NOMO-1 treated with DMSO at 0.1 percent for 48 hours (cell line): ENCODE measurements around the gene G6PC2.
"Not testable (repeated sequence)": the region's sequence is repeated elsewhere in the genome, so short reads cannot be mapped to it uniquely, and the experiment has no call there.

Experiments used
- DNase-seq: peaks from one replicate; lab custom pipeline; 2025; ENCODE audit not compliant: unreplicated experiment; lab: John Stamatoyannopoulos, UW

G6PC2 gene, protein sequence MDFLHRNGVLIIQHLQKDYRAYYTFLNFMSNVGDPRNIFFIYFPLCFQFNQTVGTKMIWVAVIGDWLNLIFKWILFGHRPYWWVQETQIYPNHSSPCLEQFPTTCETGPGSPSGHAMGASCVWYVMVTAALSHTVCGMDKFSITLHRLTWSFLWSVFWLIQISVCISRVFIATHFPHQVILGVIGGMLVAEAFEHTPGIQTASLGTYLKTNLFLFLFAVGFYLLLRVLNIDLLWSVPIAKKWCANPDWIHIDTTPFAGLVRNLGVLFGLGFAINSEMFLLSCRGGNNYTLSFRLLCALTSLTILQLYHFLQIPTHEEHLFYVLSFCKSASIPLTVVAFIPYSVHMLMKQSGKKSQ

DNA sequence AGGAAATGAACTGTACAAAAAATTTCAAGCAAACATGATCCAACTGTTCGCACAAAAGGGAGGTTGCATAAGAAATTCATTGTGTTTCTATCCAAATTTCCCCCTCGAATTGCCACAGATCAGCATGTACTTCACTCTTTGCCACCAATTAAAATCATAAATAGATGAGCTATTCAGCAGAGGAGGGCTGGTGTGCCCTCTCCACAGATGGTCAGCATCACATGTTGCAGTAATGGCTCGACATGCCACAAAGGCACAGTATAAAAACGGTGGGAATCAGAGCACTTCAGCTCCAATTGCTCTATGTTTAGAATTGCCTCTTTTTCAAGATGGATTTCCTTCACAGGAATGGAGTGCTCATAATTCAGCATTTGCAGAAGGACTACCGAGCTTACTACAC, at the start of gene G6PC2:
Gene G6PC2, plus strand, starts transcription at position 289 of the 400 bp plus-strand sequence. Its CDS starts 41 bp downstream, at position 330.
- DNase-seq = no peak

DNA sequence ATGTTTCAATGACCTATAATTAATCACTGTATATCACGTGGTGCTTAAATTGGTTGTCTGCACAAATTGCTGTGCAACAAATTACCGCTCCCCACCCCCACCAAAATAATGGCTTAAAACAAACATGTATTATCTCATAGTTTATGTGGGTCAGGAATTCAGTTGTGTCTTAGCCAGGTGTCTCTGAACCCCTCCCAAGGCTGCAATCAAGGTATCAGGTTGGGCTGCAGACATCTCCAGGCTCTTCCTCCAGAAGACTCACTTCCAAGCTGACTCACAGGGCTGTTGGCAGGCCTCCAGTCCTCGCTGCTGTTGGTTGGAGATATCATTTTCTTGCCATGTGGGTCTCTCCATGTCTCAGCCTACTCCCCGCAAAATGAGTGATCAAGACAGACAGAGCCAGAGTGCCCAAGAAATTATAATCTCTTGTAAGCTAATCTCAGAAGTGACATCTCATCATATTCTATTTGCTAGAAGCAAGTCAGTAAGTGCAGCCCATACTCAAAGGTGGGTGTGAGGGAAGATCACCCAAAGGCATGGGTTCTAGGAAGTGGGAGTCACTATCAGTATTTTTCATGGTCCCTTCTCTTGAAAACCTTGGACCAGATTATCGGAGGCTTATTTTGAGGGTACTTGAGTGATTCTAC, 49.3 kb upstream of the G6PC2 start:
- no peak for DNase-seq

DNA sequence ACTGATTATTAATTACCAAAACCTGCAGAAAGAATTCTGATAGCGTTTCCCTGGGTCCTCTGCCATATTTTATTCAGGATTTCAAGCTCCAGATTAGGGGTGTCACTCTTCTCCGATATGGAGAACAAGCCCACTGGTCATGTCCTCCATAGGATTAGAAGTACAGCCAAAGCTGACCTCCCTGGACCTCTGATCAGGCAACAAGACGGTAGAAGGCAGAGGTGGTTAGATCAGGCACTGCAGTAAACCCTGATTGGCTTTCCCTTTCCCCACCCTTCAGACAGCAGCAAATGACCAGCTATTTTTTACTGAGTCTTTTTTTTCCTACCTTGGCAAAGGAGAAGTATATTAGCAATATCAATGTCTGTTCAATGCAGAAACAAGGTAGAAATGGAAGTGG, 48.6 kb upstream of the G6PC2 start:
- DNase-seq = no peak

DNA sequence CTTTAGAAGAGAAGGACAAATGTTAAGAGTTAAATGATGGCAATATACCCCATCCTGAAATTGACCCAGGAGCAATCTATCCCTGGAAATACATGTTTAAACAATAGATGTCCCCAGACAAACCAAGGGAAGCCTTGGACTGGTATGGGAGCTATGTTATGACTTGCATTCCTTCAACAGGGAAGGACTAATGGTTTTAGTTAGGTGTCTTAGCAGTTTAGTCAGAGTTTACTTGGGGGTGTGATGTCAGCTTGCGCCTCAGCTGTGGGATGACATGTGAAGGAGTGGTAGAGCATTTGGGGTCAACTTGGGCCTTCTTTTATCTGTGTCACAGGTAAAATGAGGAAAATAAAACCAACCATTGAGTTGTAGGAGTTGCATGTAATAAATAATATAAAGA, 47.6 kb upstream of the G6PC2 start:
- DNase-seq = no peak

DNA sequence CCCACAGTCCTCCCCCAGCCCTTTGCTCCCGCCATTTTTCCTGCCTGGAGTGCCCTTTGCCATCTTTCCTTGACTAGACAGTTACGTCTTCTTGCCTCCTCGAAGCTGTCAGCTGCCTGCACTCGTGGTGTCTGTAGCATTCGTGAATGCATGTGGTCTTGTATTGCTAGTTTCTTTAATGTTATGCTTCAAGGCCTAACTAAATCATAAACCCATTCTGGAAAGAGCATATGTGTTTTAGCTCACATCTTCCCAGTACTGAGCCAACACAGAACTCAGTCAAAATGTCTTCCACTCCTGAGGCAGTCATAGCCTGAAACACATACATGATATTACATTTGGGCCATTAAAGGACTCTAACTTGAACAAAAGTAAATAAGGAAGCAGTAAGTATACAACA, 46.4 kb upstream of the G6PC2 start:
- DNase-seq = no peak

DNA sequence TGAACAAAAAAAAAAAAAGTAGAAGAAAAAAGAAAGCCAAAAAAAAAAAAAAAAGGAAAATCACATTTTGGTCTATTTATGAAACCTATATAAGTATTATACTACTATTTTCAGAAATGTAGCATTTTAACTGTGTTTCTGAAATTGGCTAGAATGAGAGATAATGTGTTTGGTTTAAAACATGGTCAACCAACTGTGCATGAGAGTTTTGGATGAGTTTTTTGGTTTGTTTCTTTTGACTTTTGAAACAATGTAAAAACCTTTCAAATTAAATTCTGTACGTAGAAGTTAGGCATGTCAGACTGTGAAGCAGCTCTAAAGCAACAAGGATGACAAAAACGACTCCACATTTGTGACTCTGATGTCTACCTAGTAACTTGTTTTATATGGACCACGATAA, 45.5 kb upstream of the G6PC2 start:
- no peak for DNase-seq

DNA sequence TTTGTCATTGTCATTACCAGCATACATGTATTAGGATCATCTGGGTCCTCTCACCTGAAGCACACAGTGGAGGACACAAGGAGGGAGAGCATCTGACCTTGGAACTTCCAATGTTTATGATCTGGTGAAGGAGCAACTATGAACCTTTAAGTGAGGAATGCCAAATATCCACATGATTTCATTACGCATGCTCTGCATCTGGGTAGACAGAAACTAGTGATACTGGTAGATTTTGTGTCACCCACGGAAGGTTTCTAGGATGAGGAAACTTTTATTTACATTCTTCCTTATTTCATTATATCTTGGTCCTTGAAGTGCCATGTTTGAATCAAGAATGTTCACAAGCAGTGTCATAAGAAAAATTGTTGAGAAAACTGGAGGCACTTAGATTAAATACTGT, 42.9 kb upstream of the G6PC2 start:
- no peak for DNase-seq

DNA sequence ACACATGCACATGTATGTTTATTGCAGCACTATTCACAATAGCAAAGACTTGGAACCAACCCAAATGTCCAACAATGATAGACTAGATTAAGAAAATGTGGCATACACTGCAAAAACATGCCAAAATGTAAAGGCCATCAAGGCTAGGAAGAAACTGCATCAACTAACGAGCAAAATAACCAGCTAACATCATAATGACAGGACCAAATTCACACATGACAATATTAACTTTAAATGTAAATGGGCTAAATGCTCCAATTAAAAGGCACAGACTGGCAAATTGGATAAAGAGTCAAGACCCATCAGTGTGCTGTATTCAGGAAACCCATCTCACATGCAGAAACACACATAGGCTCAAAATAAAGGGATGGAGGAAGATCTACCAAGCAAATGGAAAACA, 33.9 kb upstream of the G6PC2 start:
- not testable (repeated sequence) for DNase-seq

DNA sequence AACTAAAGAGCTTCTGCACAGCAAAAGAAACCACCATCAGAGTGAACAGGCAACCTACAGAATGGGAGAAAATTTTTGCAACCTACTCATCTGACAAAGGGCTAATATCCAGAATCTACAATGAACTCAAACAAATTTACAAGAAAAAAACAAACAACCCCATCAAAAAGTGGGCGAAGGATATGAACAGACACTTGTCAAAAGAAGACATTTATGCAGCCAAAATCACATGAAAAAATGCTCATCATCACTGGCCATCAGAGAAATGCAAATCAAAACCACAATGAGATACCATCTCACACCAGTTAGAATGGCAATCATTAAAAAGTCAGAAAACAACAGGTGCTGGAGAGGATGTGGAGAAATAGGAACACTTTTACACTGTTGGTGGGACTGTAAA, 30.7 kb upstream of the G6PC2 start:
- not testable (repeated sequence) for DNase-seq

DNA sequence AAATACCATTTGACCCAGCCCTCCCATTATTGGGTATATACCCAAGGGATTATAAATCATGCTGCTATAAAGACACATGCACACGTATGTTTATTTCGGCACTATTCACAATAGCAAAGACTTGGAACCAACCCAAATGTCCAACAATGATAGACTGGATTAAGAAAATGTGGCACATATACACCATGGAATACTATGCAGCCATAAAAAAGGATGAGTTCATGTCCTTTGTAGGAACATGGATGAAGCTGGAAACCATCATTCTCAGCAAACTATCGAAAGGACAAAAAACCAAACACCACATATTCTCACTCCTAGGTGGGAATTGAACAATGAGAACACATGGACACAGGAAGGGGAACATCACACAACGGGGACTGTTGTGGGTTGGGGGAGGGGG, 30.3 kb upstream of the G6PC2 start:
- DNase-seq = not testable (repeated sequence)

DNA sequence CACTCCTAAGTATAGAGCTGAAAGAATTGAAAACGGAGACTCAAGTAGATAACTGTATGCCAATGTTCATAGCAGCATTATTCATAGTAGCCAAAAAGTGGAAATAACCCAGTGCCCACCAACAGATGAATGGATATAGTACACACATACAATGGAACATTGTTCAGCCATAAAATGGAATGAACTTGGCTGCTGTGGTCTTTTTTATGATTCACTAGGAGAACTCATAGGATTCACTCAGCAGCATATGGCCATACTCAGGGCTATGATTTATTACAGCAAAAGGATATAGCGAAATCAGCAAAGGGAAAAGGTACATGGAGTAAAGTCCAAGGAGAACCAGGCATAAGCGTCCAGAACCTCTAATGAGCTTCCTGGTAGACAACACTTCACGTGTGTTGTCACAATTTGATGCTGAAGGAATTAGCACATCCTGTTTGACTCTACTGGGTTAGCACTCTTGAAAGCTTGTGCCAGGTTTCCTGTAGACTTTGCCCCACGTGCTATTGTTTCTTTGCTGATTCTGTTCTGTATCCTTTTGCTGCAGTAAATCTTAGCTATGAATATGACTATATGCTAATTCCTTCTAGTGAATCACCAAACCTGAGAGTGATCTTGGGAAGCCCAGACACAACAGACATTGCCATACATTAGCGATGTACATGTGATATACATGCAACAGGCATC, 26.6 kb upstream of the G6PC2 start:
- DNase-seq = no peak

DNA sequence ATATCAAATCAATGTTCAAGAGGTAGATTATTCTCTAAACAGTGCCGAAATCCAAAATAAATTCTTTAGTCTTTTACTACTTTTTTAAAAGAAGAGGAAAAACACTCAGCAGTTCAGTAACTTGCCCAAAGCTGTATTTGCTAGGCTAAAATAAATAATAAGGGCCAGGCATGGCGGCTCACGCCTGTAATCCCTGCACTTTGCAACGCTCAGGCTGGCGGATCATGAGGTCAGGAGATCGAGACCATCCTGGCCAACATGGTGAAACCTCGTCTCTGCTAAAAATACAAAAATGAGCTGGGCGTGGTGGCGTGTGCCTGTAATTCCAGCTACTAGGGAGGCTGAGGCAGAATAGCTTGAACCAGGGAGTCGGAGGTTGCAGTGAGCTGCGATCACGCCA, 18.9 kb upstream of the G6PC2 start:
- DNase-seq = not testable (repeated sequence)

DNA sequence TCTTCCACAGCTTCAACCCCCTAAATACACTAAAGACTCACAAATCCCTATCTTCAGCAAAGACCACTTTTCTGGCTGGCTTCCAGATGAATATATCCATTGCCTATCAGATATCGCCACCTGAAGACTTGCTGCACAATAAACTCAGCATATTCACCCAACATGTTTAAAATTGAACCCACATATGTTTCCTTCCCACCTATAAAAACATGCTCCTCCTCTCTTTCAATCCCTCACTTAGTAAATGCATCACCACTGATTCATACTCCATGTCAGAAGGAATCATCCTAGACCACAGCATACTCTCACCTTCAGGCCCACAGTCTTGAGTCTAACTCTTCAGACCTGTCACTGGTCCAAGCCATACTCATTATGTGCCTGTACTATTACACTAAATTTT, 16.1 kb upstream of the G6PC2 start:
- no peak for DNase-seq

DNA sequence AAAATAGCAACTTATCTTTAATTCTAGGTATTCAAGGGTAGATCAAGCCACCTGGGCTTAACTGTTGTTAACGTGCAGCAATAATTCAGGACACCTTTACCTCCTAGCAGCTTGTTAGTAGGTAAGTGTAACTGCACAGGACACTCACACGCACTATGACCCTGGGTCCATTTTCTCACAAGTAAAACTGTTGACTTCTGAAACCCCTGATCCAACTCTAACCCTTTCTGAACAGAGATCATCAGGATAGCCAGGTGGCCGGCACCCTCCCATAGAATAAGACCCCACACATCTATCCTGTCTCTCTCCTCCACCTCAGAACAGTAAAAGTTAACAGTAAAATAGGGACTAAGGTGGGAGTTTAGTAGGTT, 11.5 kb upstream of the G6PC2 start:
- DNase-seq = no peak

DNA sequence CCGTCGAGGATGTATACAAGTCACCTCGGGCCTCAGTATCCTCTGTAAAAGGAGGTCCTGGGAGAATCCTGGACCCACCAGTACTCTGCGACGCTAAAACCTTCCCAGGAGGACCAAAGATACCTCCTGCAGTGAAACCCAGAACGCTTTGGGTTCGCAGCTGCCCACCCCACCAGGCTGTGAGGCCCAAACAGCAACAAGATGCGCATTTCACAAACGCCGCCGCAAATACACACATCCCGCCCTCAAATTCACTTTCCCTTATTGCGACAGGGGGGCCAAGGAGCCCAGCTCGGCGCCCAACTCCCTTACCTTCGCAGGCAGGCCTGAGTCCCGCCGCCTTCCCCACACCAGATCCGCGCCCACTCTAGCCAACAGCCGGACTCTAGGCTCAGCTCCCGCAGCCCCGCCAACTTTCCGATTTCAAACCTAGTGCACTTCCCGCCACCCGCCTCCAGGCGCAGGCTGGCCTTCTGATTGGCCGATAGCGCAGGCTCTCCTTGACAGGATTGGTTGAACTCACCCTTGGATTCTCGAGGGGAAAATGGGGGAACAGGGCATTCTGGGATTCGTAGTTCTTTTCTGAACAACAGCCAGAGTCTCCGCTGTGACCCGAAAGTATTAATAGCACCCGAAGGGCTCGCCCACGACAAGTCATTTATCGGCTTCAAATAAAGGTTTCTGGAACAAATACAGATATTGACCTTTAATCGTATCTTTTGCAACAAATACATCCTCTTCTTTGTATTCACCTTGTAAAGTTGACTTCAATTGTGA, 10.9 kb upstream of the G6PC2 start, which contains the start of gene SPC25:
Gene SPC25, minus strand, starts transcription at position 425 of the 777 bp plus-strand sequence. CDS start 911 bp downstream, outside the sequence.
- DNase-seq = peak; percentile 94

DNA sequence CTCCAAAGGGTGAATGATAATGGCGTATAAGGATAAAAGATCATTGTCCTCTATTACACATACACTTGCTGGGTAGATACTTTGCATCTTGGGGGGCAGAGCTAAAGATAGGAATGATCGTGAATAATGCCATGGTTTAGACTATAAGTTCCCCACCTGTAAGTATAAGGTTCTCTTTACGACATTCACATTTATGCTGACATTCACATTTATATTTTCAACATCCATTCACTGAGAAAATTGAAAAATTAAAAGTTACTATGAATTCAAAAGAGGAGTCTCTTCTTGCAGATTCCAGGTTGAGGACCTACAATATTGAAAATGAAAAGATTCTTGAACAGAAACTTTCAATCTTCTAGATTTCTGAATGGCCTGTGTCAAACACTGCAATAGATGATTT, 8.8 kb upstream of the G6PC2 start:
- DNase-seq = no peak

DNA sequence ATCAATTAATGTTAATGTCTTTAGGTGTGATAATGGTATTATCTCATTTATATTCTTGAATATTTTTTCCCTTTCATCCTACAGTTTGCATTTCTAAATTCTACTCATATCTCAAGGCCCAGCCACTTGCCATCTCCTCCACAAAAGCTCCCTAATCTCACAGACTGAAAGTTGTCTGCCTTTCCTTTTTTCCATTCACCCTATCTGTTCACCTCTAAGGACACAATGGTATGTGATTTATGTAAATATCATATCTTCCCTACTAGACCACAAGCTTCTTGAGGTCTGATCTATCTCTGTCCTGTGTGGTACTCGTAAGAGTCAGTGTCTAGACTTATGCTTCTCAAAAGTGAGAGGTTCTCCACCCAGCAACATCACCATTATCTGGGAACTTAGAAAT, 7.0 kb upstream of the G6PC2 start:
- DNase-seq = no peak

DNA sequence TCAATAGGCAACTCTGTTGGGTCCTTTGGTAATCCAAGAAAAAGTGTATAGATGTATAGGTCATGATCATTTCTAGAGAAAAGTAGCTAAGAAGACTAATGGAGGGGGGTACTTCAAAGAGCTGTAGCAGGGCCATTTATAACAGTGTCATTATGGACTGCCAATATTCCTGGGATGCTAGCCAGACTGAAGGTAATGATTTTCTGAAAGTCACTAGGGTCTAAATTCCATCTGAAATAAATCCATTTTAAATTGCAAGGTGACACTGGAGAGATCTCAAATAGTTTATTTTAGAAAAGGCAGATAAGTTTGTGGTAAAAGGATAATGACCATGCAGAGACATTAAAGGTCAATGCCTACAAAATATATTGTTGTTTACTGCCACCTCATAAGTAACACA, 6.4 kb upstream of the G6PC2 start:
- no peak for DNase-seq

DNA sequence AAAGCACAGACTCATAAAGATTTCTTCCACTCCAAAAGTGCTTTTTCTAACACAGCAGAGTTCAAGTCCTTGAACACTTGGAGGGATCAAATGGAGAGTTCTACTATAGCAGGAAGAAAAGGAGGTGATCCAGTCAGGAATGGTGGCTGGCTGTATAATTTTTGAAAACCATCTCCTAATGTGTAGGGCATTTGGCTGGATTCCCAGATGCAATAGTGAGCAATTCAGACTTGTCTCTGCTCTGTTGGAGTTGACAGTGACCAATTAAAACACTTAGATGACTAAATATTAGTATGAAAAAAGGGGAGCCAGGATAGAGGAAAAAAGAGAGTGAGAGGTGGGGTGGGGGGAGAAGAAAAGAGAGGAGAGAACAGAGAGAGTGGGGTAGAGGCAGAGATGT, 5.3 kb upstream of the G6PC2 start:
- DNase-seq = no peak

DNA sequence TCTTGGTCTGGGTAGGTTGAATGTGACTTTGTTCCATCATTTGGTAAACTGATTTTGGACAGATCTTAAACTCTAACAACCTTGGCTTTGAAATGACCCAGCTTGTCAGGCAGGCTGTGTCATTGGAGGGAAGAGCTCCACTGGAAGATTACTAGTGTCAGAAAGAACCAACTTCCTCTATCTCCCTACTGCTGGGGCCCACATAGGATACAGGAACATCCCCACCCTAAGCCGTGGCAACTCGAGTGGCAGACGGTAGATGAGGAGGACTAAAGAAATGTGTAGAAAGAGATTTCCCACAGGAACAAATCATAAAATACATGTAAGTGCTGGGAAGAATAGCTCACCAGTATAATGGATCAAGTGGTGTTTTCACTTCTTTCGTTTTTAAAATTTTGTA, 4.3 kb upstream of the G6PC2 start:
- DNase-seq = peak; percentile 66

DNA sequence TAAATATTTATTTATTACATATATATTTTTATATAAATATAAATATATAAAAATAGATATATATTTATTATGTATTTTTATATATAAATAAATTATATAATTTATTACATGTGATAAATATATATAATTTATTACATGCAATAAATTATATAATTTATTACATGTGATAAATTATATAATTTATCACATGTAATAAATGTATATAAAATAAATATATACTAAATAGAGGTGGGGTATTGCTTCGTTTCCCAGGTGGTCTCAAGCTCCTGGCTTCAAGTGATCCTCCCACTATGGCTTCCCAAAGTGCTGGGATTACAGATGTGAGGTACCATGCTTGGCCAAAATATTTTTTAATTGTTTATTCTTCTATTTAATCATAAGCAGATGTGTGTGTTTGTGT, 3.6 kb upstream of the G6PC2 start:
- no peak for DNase-seq
